ENCODE data around the gene TTLL6. TPM values are rescaled to one million over a fixed set of nuclear protein-coding genes. Genes with fewer than 3 reads are reported as not detected.

TTLL6 gene
- polyA plus RNA-seq, 1 experiment: not detected

- H3K27me3 ChIP-seq (ENCODE audit: control insufficient read depth, insufficient read depth, low read length): peaks cover 11% of the 10 kb centered on the region
- CTCF ChIA-PET: interaction anchor here (0.7 to 7.1 kb wide), 12 partner anchors 11 to 124 kb away, joined by 3 to 152 read pairs (median 13); partner anchors contain the start of genes HOXB13, PRAC1 and PRAC2
- H3K4me3 ChIP-seq (ENCODE audit: low read depth, low read length): no peak overlapping the region
- POLR2A ChIA-PET: no interaction called here
- no peak for DNase-seq (ENCODE audit: low read depth)
- TF ChIP-seq CTCF (IDR thresholded peaks at IDR 0.05; ENCODE audit: insufficient read depth, low read depth, low read length): no peak
- H3K36me3 ChIP-seq (ENCODE audit: control insufficient read depth, insufficient read depth, low read length): no peaks in the 10 kb centered on the region
Observed at GRCh38 chr17:48792033-48792798, 24.8 kb downstream of the TTLL6 start.

- ChIA-PET POLR2A (interaction anchor here (0.5 to 0.6 kb wide), 2 partner anchors 73 to 90 kb away, joined by 13 to 14 read pairs; no protein-coding TSS in a partner anchor), CTCF (interaction anchor here (0.6 to 7.1 kb wide), 24 partner anchors 9 to 123 kb away, joined by 3 to 152 read pairs (median 5); partner anchors contain the start of genes HOXB13, PRAC1 and PRAC2)
- Histone ChIP-seq H3K36me3 (ENCODE audit: control insufficient read depth, insufficient read depth, low read length) (no peaks in the 10 kb centered on the region), H3K27me3 (ENCODE audit: control insufficient read depth, insufficient read depth, low read length) (peaks cover 13% of the 10 kb centered on the region), H3K4me3 (ENCODE audit: low read depth, low read length) (no peak overlapping the region)
- DNase-seq (ENCODE audit: low read depth): peak; percentile 35
- peak; percentile 89 for TF ChIP-seq CTCF (IDR thresholded peaks at IDR 0.05; ENCODE audit: insufficient read depth, low read depth, low read length)
Observed at GRCh38 chr17:48791128-48792032, 25.6 kb downstream of the TTLL6 start.

- no peak for DNase-seq (ENCODE audit: low read depth)
- no peak for TF ChIP-seq CTCF (IDR thresholded peaks at IDR 0.05; ENCODE audit: insufficient read depth, low read depth, low read length)
- POLR2A ChIA-PET: interaction anchor here (0.6 kb wide), 1 partner anchor 72 kb away, joined by 14 read pairs; no protein-coding TSS in a partner anchor
- CTCF ChIA-PET: interaction anchor here (0.6 to 7.1 kb wide), 22 partner anchors 9 to 122 kb away, joined by 3 to 152 read pairs (median 5); partner anchors contain the start of genes HOXB13, PRAC1 and PRAC2
- Histone ChIP-seq H3K36me3 (ENCODE audit: control insufficient read depth, insufficient read depth, low read length) (no peaks in the 10 kb centered on the region), H3K27me3 (ENCODE audit: control insufficient read depth, insufficient read depth, low read length) (peaks cover 14% of the 10 kb centered on the region), H3K4me3 (ENCODE audit: low read depth, low read length) (no peak overlapping the region)
Observed at GRCh38 chr17:48790607-48791127, 26.4 kb downstream of the TTLL6 start.

- Histone ChIP-seq H3K27me3 (ENCODE audit: control insufficient read depth, insufficient read depth, low read length) (peaks cover 22% of the 10 kb centered on the region), H3K4me3 (ENCODE audit: low read depth, low read length) (no peak overlapping the region), H3K36me3 (ENCODE audit: control insufficient read depth, insufficient read depth, low read length) (no peaks in the 10 kb centered on the region)
- CTCF ChIA-PET: interaction anchor here (0.6 to 7.1 kb wide), 7 partner anchors 9 to 116 kb away, joined by 3 to 152 read pairs (median 14); partner anchors contain the start of genes HOXB13, PRAC1 and PRAC2
- POLR2A ChIA-PET: no interaction called here
- no peak for DNase-seq (ENCODE audit: low read depth)
- TF ChIP-seq CTCF (IDR thresholded peaks at IDR 0.05; ENCODE audit: insufficient read depth, low read depth, low read length): no peak
Observed at GRCh38 chr17:48787828-48788227, 29.2 kb downstream of the TTLL6 start.
